ENCODE data around the gene SERPINE2.

Gene SERPINE2

GRCh38 chr2:224046752-224047151 is 7.7 kb upstream of the SERPINE2 start:
- H3K4me3 ChIP-seq (ENCODE audit: low read depth, low read length) = no peak overlapping the region
- TF ChIP-seq, protein P1, sequence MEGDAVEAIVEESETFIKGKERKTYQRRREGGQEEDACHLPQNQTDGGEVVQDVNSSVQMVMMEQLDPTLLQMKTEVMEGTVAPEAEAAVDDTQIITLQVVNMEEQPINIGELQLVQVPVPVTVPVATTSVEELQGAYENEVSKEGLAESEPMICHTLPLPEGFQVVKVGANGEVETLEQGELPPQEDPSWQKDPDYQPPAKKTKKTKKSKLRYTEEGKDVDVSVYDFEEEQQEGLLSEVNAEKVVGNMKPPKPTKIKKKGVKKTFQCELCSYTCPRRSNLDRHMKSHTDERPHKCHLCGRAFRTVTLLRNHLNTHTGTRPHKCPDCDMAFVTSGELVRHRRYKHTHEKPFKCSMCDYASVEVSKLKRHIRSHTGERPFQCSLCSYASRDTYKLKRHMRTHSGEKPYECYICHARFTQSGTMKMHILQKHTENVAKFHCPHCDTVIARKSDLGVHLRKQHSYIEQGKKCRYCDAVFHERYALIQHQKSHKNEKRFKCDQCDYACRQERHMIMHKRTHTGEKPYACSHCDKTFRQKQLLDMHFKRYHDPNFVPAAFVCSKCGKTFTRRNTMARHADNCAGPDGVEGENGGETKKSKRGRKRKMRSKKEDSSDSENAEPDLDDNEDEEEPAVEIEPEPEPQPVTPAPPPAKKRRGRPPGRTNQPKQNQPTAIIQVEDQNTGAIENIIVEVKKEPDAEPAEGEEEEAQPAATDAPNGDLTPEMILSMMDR (IDR thresholded peaks at IDR 0.05; ENCODE audit: control insufficient read depth, extremely low read depth, insufficient read depth) = no peak
- DNase-seq (ENCODE audit: low read depth) = no peak

DNA sequence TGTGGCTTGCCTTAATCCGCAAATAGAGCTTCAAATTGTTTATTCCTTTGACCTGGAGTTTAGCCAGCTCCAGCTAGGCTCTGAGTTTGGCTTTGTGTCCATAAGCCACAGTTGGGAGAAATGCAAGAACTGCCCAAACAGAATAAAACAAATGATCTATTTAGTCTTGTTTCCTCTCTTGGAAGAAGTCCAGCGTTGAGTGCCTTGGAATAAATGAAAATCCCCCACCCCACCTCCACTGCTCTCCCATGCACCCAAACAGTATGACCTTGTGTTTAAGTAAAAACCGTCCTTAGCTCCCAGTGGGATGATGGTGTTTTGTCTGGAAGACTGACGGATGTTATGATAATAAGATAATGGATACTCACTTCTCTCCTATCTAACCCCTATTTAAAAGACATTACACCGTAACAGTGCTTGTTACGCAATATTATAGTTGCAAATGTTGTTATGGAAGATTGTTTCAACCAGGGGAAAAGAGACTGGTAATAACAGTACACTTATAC is 3.2 kb upstream of the SERPINE2 start:
- no peak for DNase-seq (ENCODE audit: low read depth)
- H3K4me3 ChIP-seq (ENCODE audit: low read depth, low read length) = no peak overlapping the region
- TF ChIP-seq, protein P1 (IDR thresholded peaks at IDR 0.05; ENCODE audit: control insufficient read depth, extremely low read depth, insufficient read depth) = no peak

DNA sequence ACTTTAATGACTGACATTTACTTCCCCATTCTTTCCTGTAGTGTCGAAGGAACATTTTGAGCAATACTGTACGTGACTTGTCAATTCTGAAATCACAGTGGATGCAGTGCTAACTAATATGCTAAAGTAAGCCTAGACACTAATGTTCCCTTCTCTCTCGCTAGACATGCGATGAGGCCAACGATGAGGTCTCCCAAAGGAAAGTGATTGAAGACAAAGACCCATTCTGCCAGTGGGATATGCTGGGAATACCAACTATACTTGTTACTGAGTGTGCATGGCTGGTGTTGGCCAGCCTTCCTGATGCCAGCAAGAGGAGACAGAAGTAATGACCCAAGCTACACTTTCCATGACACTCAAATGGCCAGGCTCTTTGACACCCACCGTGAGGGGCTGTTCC is 2.5 kb upstream of the SERPINE2 start:
- no peak overlapping the region for H3K4me3 ChIP-seq (ENCODE audit: low read depth, low read length)
- no peak for DNase-seq (ENCODE audit: low read depth)
- TF ChIP-seq, protein P1 (IDR thresholded peaks at IDR 0.05; ENCODE audit: control insufficient read depth, extremely low read depth, insufficient read depth) = no peak

GRCh38 chr2:224040753-224041152 is 1.7 kb upstream of the SERPINE2 start:
- TF ChIP-seq, protein P1 (IDR thresholded peaks at IDR 0.05; ENCODE audit: control insufficient read depth, extremely low read depth, insufficient read depth) = no peak
- DNase-seq (ENCODE audit: low read depth) = no peak
- no peak overlapping the region for H3K4me3 ChIP-seq (ENCODE audit: low read depth, low read length)

GRCh38 chr2:224039770-224040440 is 819 bp upstream of the SERPINE2 start:
- H3K4me3 ChIP-seq (ENCODE audit: low read depth, low read length) = no peak overlapping the region
- DNase-seq (ENCODE audit: low read depth) = no peak
- TF ChIP-seq, protein P1 (IDR thresholded peaks at IDR 0.05; ENCODE audit: control insufficient read depth, extremely low read depth, insufficient read depth) = no peak

GRCh38 chr2:224038830-224039079 is 331 bp downstream of the SERPINE2 start:
- peak overlapping the region; percentile 52 for H3K4me3 ChIP-seq (ENCODE audit: low read depth, low read length)
- TF ChIP-seq, protein P1 (IDR thresholded peaks at IDR 0.05; ENCODE audit: control insufficient read depth, extremely low read depth, insufficient read depth) = no peak
- DNase-seq (ENCODE audit: low read depth) = no peak
